Immature natural killer cell (primary cell): ENCODE results near the gene HINFP. TPM values are rescaled to one million over a fixed set of nuclear protein-coding genes. Genes with fewer than 3 reads are reported as not detected.
"Not testable (repeated sequence)": the region's sequence is repeated elsewhere in the genome, so short reads cannot be mapped to it uniquely, and the experiment has no call there.

Source experiments
- DNase-seq, 3 donors: peaks; one replicate each; pipeline ENCODE4 v3.0.0; 2022; ENCODE audit warnings: mixed read lengths in 1 of 3
- H3K27ac Mint-ChIP-seq, 6 donors: one replicate each; pipeline ENCODE4 v1.8.0; 2020; ENCODE audit warnings: mixed read lengths in 6 of 6, mild to moderate bottlenecking in 5 of 6, inconsistent platforms in 4 of 6, moderate library complexity in 3 of 6
- H3K27me3 Mint-ChIP-seq, 3 donors: one replicate each; pipeline ENCODE4 v1.8.0; 2020 to 2021; ENCODE audit warnings: low read depth in 3 of 3, mild to moderate bottlenecking in 3 of 3, mixed read lengths in 3 of 3, moderate library complexity in 3 of 3, inconsistent platforms in 1 of 3
- H3K36me3 Mint-ChIP-seq, 3 donors: one replicate each; pipeline ENCODE4 v1.8.0; 2020; ENCODE audit warnings: mixed read lengths in 3 of 3, inconsistent platforms in 2 of 3, mild to moderate bottlenecking in 2 of 3
- H3K4me1 Mint-ChIP-seq, 2 donors: one replicate each; pipeline ENCODE4 v1.8.0; 2020; ENCODE audit warnings: inconsistent platforms in 2 of 2, mild to moderate bottlenecking in 2 of 2, mixed read lengths in 2 of 2, moderate library complexity in 1 of 2
- H3K4me3 Mint-ChIP-seq, 5 donors: one replicate each; pipeline ENCODE4 v1.8.0; 2020; ENCODE audit warnings: mild to moderate bottlenecking in 5 of 5, mixed read lengths in 5 of 5, inconsistent platforms in 3 of 5, moderate library complexity in 3 of 5
- H3K9me3 Mint-ChIP-seq, 6 donors: one replicate each; pipeline ENCODE4 v1.8.0; 2020; ENCODE audit warnings: mild to moderate bottlenecking in 6 of 6, mixed read lengths in 6 of 6, inconsistent platforms in 4 of 6, moderate library complexity in 3 of 6
- polyA plus RNA-seq, 3 donors: library from polyadenylated mRNA; unstranded; fragments of 300-500 nt; fragmentation: Illumina TruSeq; gene quantifications; one replicate each; pipeline ENCODE4 v1.2.3, GENCODE V29; 2021

Gene HINFP
- polyA plus RNA-seq, 3 donors from 2014 or later: 9.2 to 18.6 (median 11.0) TPM

DNA sequence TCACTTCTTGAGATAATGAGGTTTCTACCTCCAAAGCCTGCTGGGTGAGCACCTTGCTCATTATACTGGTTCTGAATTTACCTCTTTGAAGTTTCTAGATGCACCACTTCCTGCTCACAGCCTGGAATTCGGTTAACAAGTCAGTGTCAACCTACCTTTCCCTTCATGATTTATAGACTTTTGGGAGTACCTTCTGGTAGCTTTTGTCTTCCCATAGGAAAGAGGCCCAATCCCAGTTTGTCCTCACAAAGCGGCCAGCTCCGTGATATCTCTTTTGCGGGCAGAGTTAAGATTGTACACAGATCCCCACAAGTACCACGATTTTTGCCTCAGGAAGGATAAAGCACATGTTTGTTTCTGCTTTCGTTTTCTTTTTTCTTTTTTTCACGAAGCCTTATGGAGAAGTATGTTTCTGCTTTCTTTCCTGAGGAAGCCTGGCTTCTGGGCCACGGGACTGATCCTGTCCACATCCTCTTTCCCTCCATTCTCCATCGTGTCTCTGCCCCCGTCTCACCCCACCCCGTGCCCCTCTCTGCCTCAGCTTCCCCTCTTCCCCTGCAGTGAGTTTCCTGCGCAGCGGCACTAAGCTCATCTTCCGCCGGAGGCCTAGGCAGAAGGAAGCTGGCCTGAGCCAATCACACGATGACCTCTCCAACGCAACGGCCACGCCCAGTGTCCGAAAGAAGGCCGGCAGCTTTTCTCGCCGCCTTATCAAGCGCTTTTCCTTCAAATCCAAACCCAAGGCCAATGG, 5.7 kb upstream of the HINFP start:
- Mint-ChIP-seq H3K4me3 (peak overlapping the region in 1 of 5 donors; percentile 22), H3K4me1 (peaks cover 10 to 17% of the 10 kb centered on the region in 2 donors), H3K9me3 (no peaks in the 10 kb centered on the region), H3K27me3 (peaks cover under 1 to 6% (median 1%) of the 10 kb centered on the region in 3 donors), H3K36me3 (peaks cover 10 to 23% (median 14%) of the 10 kb centered on the region in 3 donors), H3K27ac (peak overlapping the region in 5 of 6 donors; percentile 3 to 72 (median 49))
- no peak for DNase-seq

DNA sequence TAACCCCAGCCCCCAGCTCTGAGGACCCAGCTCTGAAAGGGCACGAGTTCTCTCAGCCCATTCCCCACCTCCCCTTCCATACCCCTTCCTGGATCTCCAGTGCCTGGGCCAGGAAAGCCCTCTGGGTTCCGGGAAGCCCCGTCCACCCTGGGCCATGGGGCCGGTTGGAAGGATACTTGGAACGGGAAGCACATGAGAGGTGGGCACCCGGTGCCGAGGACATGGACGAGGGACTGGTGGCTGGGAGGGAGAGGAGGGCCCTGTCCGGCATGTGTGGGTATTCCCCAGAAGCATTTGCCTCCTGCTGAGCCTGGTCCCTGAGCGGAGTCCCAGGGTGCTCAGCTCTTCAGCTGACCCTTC, 5.2 kb upstream of the HINFP start:
- H3K36me3 Mint-ChIP-seq: peaks cover 10 to 23% (median 14%) of the 10 kb centered on the region in 3 donors
- peaks cover 15 to 20% of the 10 kb centered on the region in 2 donors for H3K4me1 Mint-ChIP-seq
- H3K4me3 Mint-ChIP-seq: no peak overlapping the region
- peak overlapping the region in 1 of 6 donors; percentile 17 for H3K27ac Mint-ChIP-seq
- no peak for DNase-seq
- peaks cover 2 to 9% (median 2%) of the 10 kb centered on the region in 3 donors for H3K27me3 Mint-ChIP-seq
- no peaks in the 10 kb centered on the region for H3K9me3 Mint-ChIP-seq

DNA sequence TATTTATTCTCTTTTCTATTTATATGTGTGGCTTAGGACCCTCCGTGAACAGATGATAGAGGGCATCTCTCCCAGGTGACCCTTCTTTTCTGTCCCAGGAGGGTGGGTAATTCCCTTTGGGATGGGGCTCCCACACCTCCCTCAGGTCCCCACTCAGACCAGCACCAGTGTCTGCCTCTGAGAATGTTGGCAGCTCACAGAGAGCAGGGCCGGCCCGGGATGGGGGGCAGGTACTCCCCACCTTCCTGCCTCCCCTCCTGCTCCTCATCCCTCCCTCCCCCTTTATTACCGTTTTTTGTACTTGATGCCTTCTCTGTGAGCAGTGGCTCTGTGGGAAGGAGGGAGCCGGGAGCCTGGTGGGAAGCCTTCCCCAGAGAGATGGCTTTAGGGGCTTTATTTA, 4.8 kb upstream of the HINFP start:
- Mint-ChIP-seq H3K36me3 (peaks cover 10 to 20% (median 11%) of the 10 kb centered on the region in 3 donors), H3K4me1 (peaks cover 15 to 24% of the 10 kb centered on the region in 2 donors), H3K27ac (peak overlapping the region in 1 of 6 donors; percentile 17), H3K9me3 (no peaks in the 10 kb centered on the region), H3K27me3 (peaks cover 4 to 9% (median 5%) of the 10 kb centered on the region in 3 donors), H3K4me3 (no peak overlapping the region)
- DNase-seq: no peak

DNA sequence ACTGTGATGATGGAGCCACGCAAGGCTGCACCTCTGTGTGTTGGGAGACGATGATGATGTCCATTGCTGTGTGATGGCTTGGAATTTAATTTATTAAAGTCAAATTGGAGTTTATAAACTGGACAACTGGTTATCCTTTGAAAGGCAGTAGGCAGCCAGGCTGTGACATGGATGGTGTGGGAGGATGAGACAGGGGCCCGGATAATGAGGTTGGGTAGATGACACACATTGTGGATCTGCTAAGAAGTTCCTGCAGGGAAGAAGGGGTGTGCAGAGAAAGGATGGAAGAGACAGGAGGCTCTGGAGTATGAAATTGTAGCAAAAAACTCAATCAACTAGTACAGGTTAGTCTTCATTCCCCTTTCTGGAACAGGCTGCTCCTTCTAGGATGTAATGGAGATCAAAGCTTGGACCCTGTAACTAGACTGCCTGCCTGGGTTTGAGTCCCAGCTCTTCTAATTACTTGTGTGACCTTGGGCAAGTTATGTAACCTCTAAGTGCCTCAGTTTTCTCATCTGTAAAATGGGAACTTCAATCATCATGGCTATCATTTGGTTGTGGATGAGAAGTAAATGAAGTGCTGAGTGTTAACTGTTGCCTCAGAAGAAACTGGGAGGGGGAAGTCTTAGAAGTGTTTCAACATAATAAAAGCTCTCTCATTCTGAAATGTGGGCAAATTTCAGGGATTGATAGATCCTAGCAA, 4.2 kb upstream of the HINFP start:
- H3K9me3 Mint-ChIP-seq: no peaks in the 10 kb centered on the region
- H3K4me1 Mint-ChIP-seq: peaks cover 21 to 30% of the 10 kb centered on the region in 2 donors
- H3K4me3 Mint-ChIP-seq: no peak overlapping the region
- H3K36me3 Mint-ChIP-seq: peaks cover 6 to 18% (median 7%) of the 10 kb centered on the region in 3 donors
- peaks cover 4 to 9% (median 5%) of the 10 kb centered on the region in 3 donors for H3K27me3 Mint-ChIP-seq
- peak overlapping the region in 1 of 6 donors; percentile 9 for H3K27ac Mint-ChIP-seq
- DNase-seq: no peak

DNA sequence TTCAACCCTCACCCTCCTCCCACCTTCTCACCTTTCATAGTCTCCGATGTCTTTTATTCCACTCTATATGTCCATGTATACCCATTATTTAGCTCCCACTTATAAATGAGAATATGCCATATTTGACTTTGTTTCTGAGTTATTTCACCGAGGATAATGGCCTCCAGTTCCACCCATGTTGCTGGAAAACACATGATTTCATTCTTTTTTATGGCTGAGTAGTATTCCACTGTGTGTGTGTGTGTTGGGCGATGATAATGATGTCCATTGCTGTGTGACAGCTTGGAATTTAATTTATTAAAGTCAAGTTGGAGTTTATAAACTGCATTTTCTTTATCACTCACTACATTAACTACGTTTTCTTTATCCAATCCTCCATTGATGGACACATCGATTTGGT, 3.2 kb upstream of the HINFP start:
- H3K4me3 Mint-ChIP-seq: no peak overlapping the region
- peaks cover 5 to 6% (median 6%) of the 10 kb centered on the region in 3 donors for H3K27me3 Mint-ChIP-seq
- no peaks in the 10 kb centered on the region for H3K9me3 Mint-ChIP-seq
- H3K27ac Mint-ChIP-seq: no peak overlapping the region
- H3K36me3 Mint-ChIP-seq: peaks cover 9 to 12% (median 9%) of the 10 kb centered on the region in 3 donors
- no peak for DNase-seq
- peaks cover 30 to 41% of the 10 kb centered on the region in 2 donors for H3K4me1 Mint-ChIP-seq

DNA sequence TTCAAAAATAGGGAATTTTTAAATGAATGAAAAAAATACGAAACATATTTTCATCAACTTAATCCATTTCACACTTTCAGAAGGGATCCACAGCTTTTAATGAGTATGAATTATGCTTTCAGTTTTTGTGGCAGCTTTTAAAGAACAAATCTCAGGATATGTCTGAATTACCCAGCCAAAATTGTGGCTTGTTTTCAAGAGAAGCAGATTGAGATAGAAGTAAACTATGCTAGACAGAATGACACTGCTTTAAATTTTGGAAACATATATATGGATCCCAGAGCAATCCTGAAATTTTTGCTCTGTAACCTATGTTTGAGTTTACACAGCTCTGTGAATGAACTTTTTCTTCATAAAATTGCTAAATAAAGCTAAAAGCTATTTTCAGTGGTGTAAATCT, 2.4 kb upstream of the HINFP start:
- DNase-seq: no peak
- Mint-ChIP-seq H3K36me3 (peaks cover 9 to 13% (median 11%) of the 10 kb centered on the region in 3 donors), H3K27ac (no peak overlapping the region), H3K9me3 (no peaks in the 10 kb centered on the region), H3K27me3 (peaks cover 5 to 6% (median 6%) of the 10 kb centered on the region in 3 donors), H3K4me3 (no peak overlapping the region), H3K4me1 (peaks cover 31 to 43% of the 10 kb centered on the region in 2 donors)

DNA sequence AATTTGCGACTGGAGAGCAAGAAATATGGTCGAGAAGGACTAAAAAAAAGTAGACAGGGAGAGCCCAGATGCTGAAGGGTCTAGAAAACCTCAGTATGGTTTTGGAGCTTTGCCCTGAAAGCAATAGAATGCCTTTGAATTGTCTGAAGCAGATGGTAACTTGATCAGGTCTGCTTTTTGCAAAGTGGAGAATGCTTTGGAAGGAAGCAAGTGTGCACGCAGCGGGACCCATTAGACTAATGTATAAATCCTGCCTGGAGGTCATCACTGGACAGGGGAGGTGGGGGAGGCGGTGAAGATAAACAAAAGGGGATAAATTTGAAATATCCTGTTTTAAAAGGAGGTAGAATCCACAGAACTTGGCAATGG, 757 bp upstream of the HINFP start:
- DNase-seq: no peak
- Mint-ChIP-seq H3K4me1 (peaks cover 28 to 42% of the 10 kb centered on the region in 2 donors), H3K36me3 (peaks cover 3 to 10% (median 8%) of the 10 kb centered on the region in 3 donors), H3K4me3 (peak overlapping the region; percentile 88 to 98 (median 95)), H3K27ac (peak overlapping the region; percentile 85 to 96 (median 90)), H3K9me3 (no peaks in the 10 kb centered on the region), H3K27me3 (peaks cover 5 to 6% (median 6%) of the 10 kb centered on the region in 3 donors)

DNA sequence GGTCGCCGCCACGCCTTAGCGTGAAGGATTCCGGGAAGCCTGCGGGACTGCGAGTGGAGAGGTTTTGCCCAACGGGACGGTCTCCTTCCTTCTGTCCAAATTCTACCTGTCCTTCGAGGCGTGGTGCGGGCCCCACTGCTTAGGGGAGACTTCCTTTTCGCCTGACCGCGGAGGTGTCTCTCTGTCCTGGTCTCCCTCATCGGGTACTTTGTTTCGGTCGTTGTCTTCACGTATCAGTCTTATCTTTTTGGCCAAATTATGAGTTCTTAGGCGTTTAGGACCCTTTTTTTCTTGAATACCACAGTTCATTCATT, 388 bp downstream of the HINFP start:
- Mint-ChIP-seq H3K9me3 (no peaks in the 10 kb centered on the region), H3K4me3 (peak overlapping the region; percentile 88 to 98 (median 95)), H3K27me3 (peaks cover 3 to 6% (median 5%) of the 10 kb centered on the region in 3 donors), H3K36me3 (peaks cover 3 to 10% (median 8%) of the 10 kb centered on the region in 3 donors), H3K4me1 (peaks cover 28 to 41% of the 10 kb centered on the region in 2 donors), H3K27ac (peak overlapping the region; percentile 85 to 96 (median 90))
- no peak for DNase-seq

DNA sequence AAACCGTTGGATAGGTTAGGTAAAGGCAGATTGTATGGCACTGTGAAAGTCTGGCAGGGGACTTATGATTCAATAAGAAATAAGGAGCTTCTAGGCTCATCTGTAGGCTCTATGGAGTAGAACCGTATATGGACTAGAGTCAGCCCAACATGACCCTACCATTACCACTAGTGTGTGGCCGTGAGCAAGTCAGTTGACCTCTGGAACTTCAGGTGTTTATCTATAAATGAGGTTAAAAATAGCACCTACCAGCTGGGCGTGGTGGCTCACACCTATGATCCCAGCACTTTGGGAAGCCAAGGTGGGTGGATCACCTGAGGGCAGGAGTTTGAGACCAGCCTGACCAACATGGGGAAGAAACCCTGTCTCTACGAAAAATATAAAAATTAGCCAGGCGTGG, 4.4 kb downstream of the HINFP start:
- peaks cover 3 to 20% (median 19%) of the 10 kb centered on the region in 3 donors for H3K36me3 Mint-ChIP-seq
- H3K27ac Mint-ChIP-seq: no peak overlapping the region
- H3K9me3 Mint-ChIP-seq: no peaks in the 10 kb centered on the region
- no peak overlapping the region for H3K4me3 Mint-ChIP-seq
- H3K27me3 Mint-ChIP-seq: peaks cover 3 to 4% (median 4%) of the 10 kb centered on the region in 3 donors
- DNase-seq: no peak
- H3K4me1 Mint-ChIP-seq: peaks cover 22 to 32% of the 10 kb centered on the region in 2 donors

DNA sequence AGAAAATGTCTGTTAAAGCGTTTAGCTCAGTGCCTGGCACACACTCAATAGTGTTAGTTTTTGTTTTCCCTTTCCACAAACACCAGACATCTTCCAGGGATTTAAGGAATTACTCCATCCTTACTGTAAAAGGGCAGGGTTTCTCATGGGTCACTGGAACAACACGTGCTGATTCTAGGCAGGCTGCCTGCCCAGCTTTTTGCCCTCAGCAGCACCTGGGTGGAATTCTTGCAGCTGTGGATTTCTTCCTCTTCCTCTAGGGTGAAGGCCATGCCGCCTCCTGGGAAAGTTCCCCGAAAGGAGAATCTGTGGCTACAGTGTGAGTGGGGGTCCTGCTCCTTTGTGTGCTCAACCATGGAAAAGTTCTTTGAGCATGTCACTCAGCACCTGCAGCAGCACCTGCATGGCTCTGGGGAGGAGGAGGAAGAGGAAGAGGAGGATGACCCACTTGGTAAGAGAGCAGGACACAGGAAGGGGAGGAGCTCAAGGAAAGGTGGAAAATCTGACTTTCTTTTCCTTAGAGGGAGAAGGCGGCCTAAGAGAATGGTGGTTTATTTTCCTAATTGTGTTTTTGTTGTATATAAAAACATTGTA, 5.4 kb downstream of the HINFP start:
- Mint-ChIP-seq H3K27me3 (peaks cover 0 to 2% (median 0%) of the 10 kb centered on the region in 3 donors), H3K27ac (peak overlapping the region in 2 of 6 donors; percentile 24 to 71), H3K4me1 (peaks cover 17 to 23% of the 10 kb centered on the region in 2 donors), H3K4me3 (no peak overlapping the region), H3K36me3 (peaks cover 3 to 25% (median 24%) of the 10 kb centered on the region in 3 donors), H3K9me3 (no peaks in the 10 kb centered on the region)
- no peak for DNase-seq

DNA sequence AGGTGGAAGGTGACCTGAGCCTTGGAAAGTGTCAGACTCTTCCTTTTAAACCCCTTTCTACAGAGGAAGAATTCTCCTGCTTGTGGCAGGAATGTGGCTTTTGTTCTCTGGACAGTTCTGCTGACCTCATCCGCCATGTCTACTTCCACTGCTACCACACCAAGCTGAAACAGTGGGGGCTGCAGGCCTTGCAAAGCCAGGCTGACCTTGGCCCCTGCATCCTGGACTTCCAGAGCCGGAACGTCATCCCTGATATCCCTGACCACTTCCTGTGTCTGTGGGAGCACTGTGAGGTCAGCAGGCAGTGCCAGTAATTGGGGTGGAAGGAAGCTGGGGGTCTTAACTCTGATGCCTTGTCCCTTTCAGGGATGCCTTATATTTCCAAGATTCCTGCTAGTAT, 9.3 kb downstream of the HINFP start:
- Mint-ChIP-seq H3K36me3 (peaks cover 12 to 36% (median 27%) of the 10 kb centered on the region in 3 donors), H3K27ac (no peak overlapping the region), H3K27me3 (peaks cover 0 to 3% (median 0%) of the 10 kb centered on the region in 3 donors)

DNA sequence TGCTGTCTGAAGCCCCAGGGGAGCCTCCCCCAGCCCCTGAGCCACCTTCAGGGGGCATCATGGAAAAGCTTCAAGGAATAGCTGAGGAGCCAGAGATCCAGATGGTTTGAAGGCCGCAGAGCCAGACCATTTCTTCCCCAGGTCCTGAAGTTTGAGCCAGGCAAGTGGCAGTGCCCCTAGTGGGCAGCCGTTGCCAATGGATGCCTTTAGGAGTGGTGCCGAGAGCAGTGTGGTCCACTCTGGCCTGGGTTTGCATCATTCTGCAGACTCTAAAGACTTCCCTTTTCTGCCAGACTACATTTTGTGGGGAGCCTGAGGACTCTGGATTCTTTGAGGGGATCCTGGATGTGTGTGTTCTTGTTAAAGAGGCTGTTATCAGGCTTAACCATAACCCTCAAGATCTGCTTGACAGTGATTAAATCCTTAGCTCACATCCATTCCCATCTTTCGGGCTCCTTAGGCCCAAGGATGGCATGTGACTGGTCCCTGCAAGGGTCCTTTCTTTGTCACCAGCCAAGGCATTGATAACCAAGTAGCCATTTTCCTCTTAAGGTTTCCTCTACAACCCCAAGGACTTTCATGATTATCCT, 13.1 kb downstream of the HINFP start:
- H3K9me3 Mint-ChIP-seq: peaks cover 0 to 2% (median 0%) of the 10 kb centered on the region in 6 donors
- H3K4me1 Mint-ChIP-seq: no peaks in the 10 kb centered on the region
- peaks cover 1 to 5% (median 3%) of the 10 kb centered on the region in 3 donors for H3K27me3 Mint-ChIP-seq
- H3K4me3 Mint-ChIP-seq: no peak overlapping the region
- no peak for DNase-seq
- H3K27ac Mint-ChIP-seq: peak overlapping the region in 1 of 6 donors; percentile 58
- peaks cover 12 to 31% (median 27%) of the 10 kb centered on the region in 3 donors for H3K36me3 Mint-ChIP-seq

More for the DNA sequence above, 9.3 kb downstream of the HINFP start:
- peaks cover 0 to 1% of the 10 kb centered on the region in 2 donors for H3K4me1 Mint-ChIP-seq
- DNase-seq: no peak
- no peak overlapping the region for H3K4me3 Mint-ChIP-seq
- peaks cover 0 to 2% (median 0%) of the 10 kb centered on the region in 6 donors for H3K9me3 Mint-ChIP-seq

DNA sequence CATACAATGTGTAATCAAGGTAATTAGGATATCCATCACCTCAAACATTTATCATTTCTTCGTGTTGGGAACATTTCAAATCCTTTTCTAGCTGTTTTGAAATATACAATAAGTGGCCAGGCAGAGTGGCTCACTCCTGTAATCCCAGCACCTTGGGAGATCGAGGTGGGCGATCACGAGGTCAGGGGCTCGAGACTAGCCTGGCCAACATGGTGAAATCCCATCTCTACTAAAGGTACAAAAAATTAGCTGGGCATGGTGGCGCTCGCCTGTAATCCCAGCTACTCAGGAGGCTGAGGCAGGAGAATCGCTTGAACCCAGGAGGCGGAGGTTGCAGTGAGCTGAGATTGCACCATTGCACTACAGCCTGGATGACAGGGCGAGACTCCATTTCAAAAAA, 17.9 kb downstream of the HINFP start:
- H3K4me3 Mint-ChIP-seq, H3K4me1 Mint-ChIP-seq, H3K27ac Mint-ChIP-seq, H3K9me3 Mint-ChIP-seq, H3K36me3 Mint-ChIP-seq, DNase-seq: not testable (repeated sequence)
- H3K27me3 Mint-ChIP-seq: peaks cover 7 to 18% (median 12%) of the 10 kb centered on the region in 3 donors
